Measurements from ENCODE around the gene CFAP90.

- TF ChIP-seq CTCF (conservative IDR thresholded peaks at IDR 0.05; ENCODE audit: low read depth, low read length) (no peak), EZH2phosphoT487 (IDR thresholded peaks at IDR 0.05; ENCODE audit: borderline replicate concordance, low read length) (no peak), EZH2 (IDR thresholded peaks at IDR 0.05; ENCODE audit: low read length, unreplicated experiment) (no peak)
These were observed 63.2 kb downstream of the CFAP90 start for GRCh38 chr5:7787770-7788169.

Data from PC-3 (cell line).